IMR-90 (cell line): ENCODE measurements around the gene GSK3B. TPM values are rescaled to one million over a fixed set of nuclear protein-coding genes. Genes with fewer than 3 reads are reported as not detected.

Experiments
- ATAC-seq: fragments of 200-7000 bp; cut with Tn5 transposase; 2 replicates; pipeline ENCODE4 v1.9.1; 2020; ENCODE audit warnings: low read depth, mild to moderate bottlenecking, moderate library complexity
- BruUV-seq: library from RNA; stranded (reverse); fragments of 400-500 nt; replicated peaks from 2 replicates; lab custom pipeline; 2021; lab: Mats Ljungman, UMichigan
- CTCF ChIA-PET: fragments of 300-600 bp; formaldehyde crosslinking; extraction: SDS; loops from one replicate; lab custom pipeline; 2021; ENCODE audit warnings: antibody characterized with exemption; lab: Yijun Ruan, JAX
- POLR2A ChIA-PET: fragments of 300-600 bp; sonication (Branson Sonifier 250); formaldehyde crosslinking; loops from one replicate; lab custom pipeline; 2022; ENCODE audit warnings: antibody characterized with exemption; ENCODE audit not compliant: unreplicated experiment; lab: Charles Lee
- DNase-seq: peaks from one replicate; pipeline ENCODE4 v3.0.0; 2013
- H2AFZ ChIP-seq: replicated peaks from 2 replicates; pipeline ENCODE3; 2013; ENCODE audit warnings: low read length, mild to moderate bottlenecking; ENCODE audit not compliant: poor library complexity
- H2AK5ac ChIP-seq: 2 replicates; pipeline ENCODE4 v1.6.1; 2013; ENCODE audit warnings: low read depth, low read length, inconsistent platforms
- H2AK9ac ChIP-seq: replicated peaks from 2 replicates; pipeline ENCODE3; 2013; ENCODE audit warnings: mild to moderate bottlenecking, low read depth, low read length, moderate library complexity; ENCODE audit not compliant: poor library complexity
- H2BK120ac ChIP-seq: 2 replicates; pipeline ENCODE4 v1.6.1; 2013; ENCODE audit warnings: low read depth, low read length, inconsistent platforms
- H2BK15ac ChIP-seq: 3 replicates; pipeline ENCODE4 v1.6.1; 2013; ENCODE audit warnings: low read depth, low read length, inconsistent platforms
- H2BK20ac ChIP-seq: 2 replicates; pipeline ENCODE4 v1.6.1; 2013; ENCODE audit warnings: low read depth, mild to moderate bottlenecking, inconsistent platforms, low read length, moderate library complexity
- H2BK5ac ChIP-seq: 2 replicates; pipeline ENCODE4 v1.6.1; 2013; ENCODE audit warnings: mild to moderate bottlenecking, low read depth, low read length, inconsistent platforms; ENCODE audit not compliant: poor library complexity, severe bottlenecking
- H3K14ac ChIP-seq: replicated peaks from 2 replicates; pipeline ENCODE4 v1.6.1; 2013; ENCODE audit warnings: low read depth, low read length, inconsistent platforms
- H3K18ac ChIP-seq: 2 replicates; pipeline ENCODE4 v1.6.1; 2013; ENCODE audit warnings: low read depth, low read length, control low read depth
- H3K23ac ChIP-seq: 2 replicates; pipeline ENCODE4 v1.6.1; 2013; ENCODE audit warnings: low read depth, low read length, inconsistent platforms
- H3K27ac ChIP-seq: 2 replicates; pipeline ENCODE4 v1.5.1; 2013; ENCODE audit warnings: mild to moderate bottlenecking, control low read depth, low read length; ENCODE audit not compliant: insufficient read depth
- H3K27me3 ChIP-seq: 2 replicates; pipeline ENCODE4 v1.6.1; 2013; ENCODE audit warnings: low read length; ENCODE audit not compliant: control insufficient read depth, insufficient read depth
- H3K36me3 ChIP-seq: 2 replicates; pipeline ENCODE4 v1.6.1; 2013; ENCODE audit warnings: low read length, mixed read lengths; ENCODE audit not compliant: control insufficient read depth, insufficient read depth
- H3K4ac ChIP-seq: 2 replicates; pipeline ENCODE4 v1.6.1; 2013; ENCODE audit warnings: low read depth, low read length, inconsistent platforms
- H3K4me1 ChIP-seq: 2 replicates; pipeline ENCODE4 v1.6.1; 2013; ENCODE audit warnings: low read length, mixed read lengths; ENCODE audit not compliant: control insufficient read depth, insufficient read depth
- H3K4me2 ChIP-seq: 2 replicates; pipeline ENCODE4 v1.6.1; 2013; ENCODE audit warnings: low read depth, mild to moderate bottlenecking, control low read depth, low read length, moderate library complexity
- H3K4me3 ChIP-seq: 2 replicates; pipeline ENCODE4 v1.5.1; 2013; ENCODE audit warnings: low read depth, mild to moderate bottlenecking, control low read depth, low read length, moderate library complexity; ENCODE audit not compliant: insufficient read depth
- H3K56ac ChIP-seq: 2 replicates; pipeline ENCODE4 v1.6.1; 2013; ENCODE audit warnings: low read length, inconsistent platforms; ENCODE audit not compliant: insufficient read depth; ENCODE audit errors: extremely low read depth
- H3K79me1 ChIP-seq, 2 experiments: 2 replicates each; pipeline ENCODE4 v1.6.1; 2013; ENCODE audit warnings: low read length in 2 of 2, inconsistent platforms in 1 of 2, low read depth in 1 of 2
- H3K9ac ChIP-seq: 2 replicates; pipeline ENCODE4 v1.6.1; 2013; ENCODE audit warnings: low read depth, low read length, control low read depth
- H3K9me1 ChIP-seq: 2 replicates; pipeline ENCODE4 v1.6.1; 2013; ENCODE audit warnings: low read length, inconsistent platforms; ENCODE audit not compliant: insufficient read depth
- H3K9me3 ChIP-seq: 2 replicates; pipeline ENCODE4 v1.6.1; 2013; ENCODE audit warnings: low read length; ENCODE audit not compliant: control insufficient read depth, insufficient read depth
- H4K20me1 ChIP-seq: 2 replicates; pipeline ENCODE4 v1.6.1; 2013; ENCODE audit warnings: low read length, inconsistent platforms; ENCODE audit not compliant: insufficient read depth
- H4K5ac ChIP-seq: 2 replicates; pipeline ENCODE4 v1.6.1; 2013; ENCODE audit warnings: mild to moderate bottlenecking, low read depth, low read length, control low read depth
- H4K8ac ChIP-seq, 2 experiments: 2 replicates each; pipeline ENCODE4 v1.6.1; 2013; ENCODE audit warnings: low read depth in 2 of 2, low read length in 2 of 2, control low read depth in 1 of 2, inconsistent platforms in 1 of 2
- H4K91ac ChIP-seq: 2 replicates; pipeline ENCODE4 v1.6.1; 2013; ENCODE audit warnings: low read depth, low read length, inconsistent platforms; ENCODE audit not compliant: insufficient read depth
- BHLHE40 ChIP-seq: fragments of 150-350 bp; IDR thresholded peaks from 2 replicates; pipeline ENCODE4 v1.6.1; 2016; ENCODE audit warnings: mild to moderate bottlenecking, low read depth, low read length
- CEBPB ChIP-seq: IDR thresholded peaks from 2 replicates; pipeline ENCODE4 v1.6.1; 2012; ENCODE audit warnings: low read depth, low read length, improper control_type of control experiment
- CHD1 ChIP-seq: IDR thresholded peaks from 2 replicates; pipeline ENCODE4 v1.6.1; 2012; ENCODE audit warnings: low read depth, low read length, improper control_type of control experiment
- CTCF ChIP-seq: conservative IDR thresholded peaks from 2 replicates; pipeline ENCODE4 v1.5.1; 2012; ENCODE audit warnings: mild to moderate bottlenecking, low read depth, low read length, improper control_type of control experiment
- ELK1 ChIP-seq: fragments of 150-350 bp; IDR thresholded peaks from 2 replicates; pipeline ENCODE4 v1.6.1; 2016; ENCODE audit warnings: low read depth, mild to moderate bottlenecking, low read length, moderate library complexity, borderline replicate concordance
- FOS ChIP-seq: fragments of 150-350 bp; IDR thresholded peaks from 2 replicates; pipeline ENCODE4 v1.6.1; 2016; ENCODE audit warnings: low read depth, low read length
- MAFK ChIP-seq: IDR thresholded peaks from 2 replicates; pipeline ENCODE4 v1.6.1; 2012; ENCODE audit warnings: low read depth, low read length, improper control_type of control experiment
- MAZ ChIP-seq: IDR thresholded peaks from 2 replicates; pipeline ENCODE4 v1.6.1; 2012; ENCODE audit warnings: low read depth, mild to moderate bottlenecking, low read length, improper control_type of control experiment, moderate library complexity, borderline replicate concordance
- MXI1 ChIP-seq: IDR thresholded peaks from 2 replicates; pipeline ENCODE4 v1.6.1; 2012; ENCODE audit warnings: low read depth, mild to moderate bottlenecking, low read length, moderate library complexity, borderline replicate concordance
- NFE2L2 ChIP-seq: fragments of 150-350 bp; IDR thresholded peaks from 2 replicates; pipeline ENCODE4 v1.6.1; 2016; ENCODE audit warnings: low read depth, mild to moderate bottlenecking, low read length
- POLR2A ChIP-seq: IDR thresholded peaks from 2 replicates; pipeline ENCODE4 v1.6.1; 2012; ENCODE audit warnings: mild to moderate bottlenecking, low read depth, low read length
- RAD21 ChIP-seq: IDR thresholded peaks from 2 replicates; pipeline ENCODE4 v1.6.1; 2012; ENCODE audit warnings: low read length, improper control_type of control experiment
- RCOR1 ChIP-seq: IDR thresholded peaks from 2 replicates; pipeline ENCODE4 v1.6.1; 2012; ENCODE audit warnings: mild to moderate bottlenecking, low read length, improper control_type of control experiment; ENCODE audit not compliant: insufficient replicate concordance
- RFX5 ChIP-seq: IDR thresholded peaks from 2 replicates; pipeline ENCODE4 v1.8.0; 2012; ENCODE audit warnings: low read depth, mild to moderate bottlenecking, low read length, moderate library complexity
- SMC3 ChIP-seq: fragments of 150-350 bp; IDR thresholded peaks from 2 replicates; pipeline ENCODE4 v1.6.1; 2016; ENCODE audit warnings: low read depth, mild to moderate bottlenecking, antibody characterized with exemption, low read length, moderate library complexity
- USF2 ChIP-seq: fragments of 150-350 bp; IDR thresholded peaks from 2 replicates; pipeline ENCODE4 v1.6.1; 2017; ENCODE audit warnings: mild to moderate bottlenecking, antibody characterized with exemption, low read length, low read depth
- WGBS, 2 experiments: methylation state at CpG; one replicate each; pipeline versions ENCODE4 v1.1.5 to v1.1.7; 2013; ENCODE audit warnings: missing lambda C conversion rate in 2 of 2; ENCODE audit not compliant: insufficient read length in 1 of 2; ENCODE audit errors: extremely low coverage in 2 of 2; 5-methylcytosine and 5-hydroxymethylcytosine counted together
- dilution Hi-C: fragments of 300-500 bp; cut with HindIII; formaldehyde crosslinking; loops from one replicate; pipeline ENCODE4 v1.14.3; 2018; ENCODE audit warnings: low sequenced_read_pairs; ENCODE audit not compliant: unreplicated experiment
- in situ Hi-C: fragments of 300-500 bp; cut with MboI; formaldehyde crosslinking; loops from 3 replicates; pipeline ENCODE4 v1.14.3; 2019; ENCODE audit warnings: low sequenced_read_pairs, inconsistent platforms, mixed read lengths
- intact Hi-C: fragments of 100-400 bp; cut with micrococcal nuclease; formaldehyde crosslinking; loops from 2 replicates; pipeline ENCODE4 v1.10.0; 2022
- polyA plus RNA-seq, 3 experiments: library from polyadenylated mRNA; depleted of rRNA; stranded (reverse); fragments of >200 nt; gene quantifications; 2 replicates each; pipeline ENCODE4 v1.2.3, GENCODE V29; 2012; ENCODE audit warnings: low replicate concordance in 1 of 3
- total RNA-seq: library from RNA; depleted of rRNA; stranded (reverse); fragments of >200 nt; gene quantifications from 2 replicates; pipeline ENCODE4 v1.2.3, GENCODE V29; 2012

GSK3B gene
- total and polyA plus RNA-seq, 2 of the 4 experiments (the other 2 are of a cell fraction), result 19.2 to 33.2 TPM

GRCh38 chr3:120057626-120058025 is 36.6 kb downstream of the GSK3B start:
- H3K4me2 ChIP-seq, result no peak overlapping the region
- H3K9me1 ChIP-seq, result peaks cover 3% of the 10 kb centered on the region; the same call in 1 of the 2 replicates
- no peak overlapping the region for H2AK9ac ChIP-seq
- in situ Hi-C loops (no loop called here), intact Hi-C loops (no loop called here), dilution Hi-C loops (no loop called here)
- no peak overlapping the region for H3K56ac ChIP-seq
- H3K23ac ChIP-seq, result no peak overlapping the region
- peaks cover 76% of the 10 kb centered on the region for H4K20me1 ChIP-seq
- no peak for ATAC-seq
- H4K91ac ChIP-seq, result no peak overlapping the region
- H2BK20ac ChIP-seq, result no peak overlapping the region
- TF ChIP-seq BHLHE40 (no peak), MAFK (no peak), FOS (no peak), MXI1 (no peak), POLR2A (no peak), CHD1 (no peak), RAD21 (no peak), RFX5 (no peak), CTCF (no peak), ELK1 (no peak), USF2 (no peak), MAZ (no peak), CEBPB (no peak), RCOR1 (no peak), SMC3 (no peak), NFE2L2 (no peak)
- no peak overlapping the region for H2AFZ ChIP-seq
- H4K5ac ChIP-seq, result no peak overlapping the region
- no peaks in the 10 kb centered on the region for H3K36me3 ChIP-seq
- no peak overlapping the region for H2BK15ac ChIP-seq
- H2BK120ac ChIP-seq, result no peak overlapping the region
- ChIA-PET CTCF (no interaction called here), POLR2A (no interaction called here)
- no peak overlapping the region for H3K18ac ChIP-seq
- H3K4me1 ChIP-seq, result no peaks in the 10 kb centered on the region
- H3K79me1 ChIP-seq, result peaks cover 25 to 61% of the 10 kb centered on the region in 2 experiments
- no peak overlapping the region for H3K4ac ChIP-seq
- no CpG with 5 or more reads among the region's 1 CpG for WGBS, 2 experiments
- no peak overlapping the region for H3K4me3 ChIP-seq
- no peak overlapping the region for H3K27ac ChIP-seq
- no peak overlapping the region for H2BK5ac ChIP-seq
- H3K27me3 ChIP-seq, result no peaks in the 10 kb centered on the region
- no peak for DNase-seq
- no TSS peak for BruUV-seq
- no peak overlapping the region for H4K8ac ChIP-seq
- H3K9me3 ChIP-seq, result no peaks in the 10 kb centered on the region
- no peak overlapping the region for H3K14ac ChIP-seq
- H2AK5ac ChIP-seq, result no peak overlapping the region
- H3K9ac ChIP-seq, result no peak overlapping the region
